Measurements from ENCODE around the gene FAM237A. TPM values are rescaled to one million over a fixed set of nuclear protein-coding genes. Genes with fewer than 3 reads are reported as not detected.

Gene FAM237A
- total RNA-seq, 1 donor from 2014 or later = not detected

GRCh38 chr2:206688990-206689389, 46.7 kb downstream of the FAM237A start:
- no peak for DNase-seq (ENCODE audit: low spot score)

GRCh38 chr2:206692971-206693370, 50.7 kb downstream of the FAM237A start:
- no peak for DNase-seq (ENCODE audit: low spot score)

GRCh38 chr2:206693399-206694137, 51.3 kb downstream of the FAM237A start:
- no peak for DNase-seq (ENCODE audit: low spot score)

GRCh38 chr2:206696910-206697309, 54.6 kb downstream of the FAM237A start:
- no peak for DNase-seq (ENCODE audit: low spot score)

- no peak for DNase-seq (ENCODE audit: low spot score)
Observed at GRCh38 chr2:206698811-206699210, 56.5 kb downstream of the FAM237A start.

Other genes with a start within 250 kb of the FAM237A start
- 0.78 TPM for gene ADAM23, start 199.0 kb upstream of the FAM237A start, total RNA-seq
- gene DYTN, start 75.9 kb downstream of the FAM237A start, total RNA-seq = not detected
- gene MDH1B, start 122.8 kb downstream of the FAM237A start, total RNA-seq = 2.7 TPM
- gene FASTKD2, start 123.1 kb downstream of the FAM237A start, total RNA-seq = 38.8 TPM